Naive thymus-derived CD4-positive, alpha-beta T cell (primary cell): ENCODE results near the gene OR6T1. TPM values are rescaled to one million over a fixed set of nuclear protein-coding genes. Genes with fewer than 3 reads are reported as not detected.

Experiments
- ATAC-seq: fragments of 150-1000 bp; cut with Tn5 transposase; 2 replicates; pipeline ENCODE4 v1.10.0; 2021; ENCODE audit warnings: mild to moderate bottlenecking, moderate library complexity
- CTCF ChIA-PET: fragments of 350-600 bp; sonication (Branson Sonifier 250); formaldehyde crosslinking; loops from one replicate; lab custom pipeline; 2021; ENCODE audit warnings: antibody characterized with exemption; lab: Charles Lee
- POLR2A ChIA-PET: fragments of 350-600 bp; sonication (Branson Sonifier 250); formaldehyde crosslinking; loops from one replicate; lab custom pipeline; 2021; ENCODE audit warnings: antibody characterized with exemption, inconsistent platforms; lab: Charles Lee
- DNase-seq, 9 donors: peaks; one replicate each; pipeline versions ENCODE4 v3.0.0 to v3.0.0-alpha.2; 2020 to 2022; ENCODE audit warnings: mixed read lengths in 1 of 9
- H3K27ac ChIP-seq: one replicate; pipeline ENCODE4 v1.7.0; 2013; ENCODE audit warnings: mild to moderate bottlenecking, low read depth, low read length, moderate library complexity
- H3K27me3 ChIP-seq, 2 donors: one replicate each; pipeline ENCODE4 v1.7.0; 2013; ENCODE audit warnings: low read length in 2 of 2, mild to moderate bottlenecking in 2 of 2, moderate library complexity in 2 of 2; ENCODE audit not compliant: control insufficient read depth in 2 of 2, insufficient read depth in 2 of 2
- H3K36me3 ChIP-seq, 3 experiments: 1 replicate in 2 of 3; 2 replicates in 1 of 3; pipeline ENCODE4 v1.7.0; 2013; ENCODE audit warnings: low read length in 3 of 3, mild to moderate bottlenecking in 3 of 3, moderate library complexity in 1 of 3; ENCODE audit not compliant: insufficient read depth in 3 of 3, control insufficient read depth in 2 of 3
- H3K4me1 ChIP-seq, 2 donors: one replicate each; pipeline ENCODE4 v1.7.0; 2013; ENCODE audit warnings: low read length in 2 of 2, mild to moderate bottlenecking in 2 of 2, moderate library complexity in 1 of 2; ENCODE audit not compliant: control insufficient read depth in 2 of 2, insufficient read depth in 2 of 2
- H3K4me3 ChIP-seq: 2 replicates; pipeline ENCODE4 v1.7.0; 2013; ENCODE audit warnings: mild to moderate bottlenecking, low read length
- H3K9me3 ChIP-seq, 3 experiments: 1 replicate in 2 of 3; 2 replicates in 1 of 3; pipeline ENCODE4 v1.7.0; 2013; ENCODE audit warnings: low read length in 3 of 3; ENCODE audit not compliant: control insufficient read depth in 2 of 3
- H3K27ac Mint-ChIP-seq, 9 donors: one replicate each; pipeline ENCODE4 v1.8.0; 2020 to 2022; ENCODE audit warnings: mixed read lengths in 9 of 9, mild to moderate bottlenecking in 8 of 9, moderate library complexity in 5 of 9, inconsistent platforms in 2 of 9
- H3K27me3 Mint-ChIP-seq, 5 donors: one replicate each; pipeline ENCODE4 v1.8.0; 2021 to 2022; ENCODE audit warnings: mixed read lengths in 5 of 5, mild to moderate bottlenecking in 1 of 5
- H3K36me3 Mint-ChIP-seq, 5 donors: one replicate each; pipeline ENCODE4 v1.8.0; 2020 to 2022; ENCODE audit warnings: mixed read lengths in 5 of 5, mild to moderate bottlenecking in 3 of 5, inconsistent platforms in 1 of 5
- H3K4me1 Mint-ChIP-seq, 7 donors: one replicate each; pipeline ENCODE4 v1.8.0; 2020 to 2022; ENCODE audit warnings: mixed read lengths in 7 of 7, mild to moderate bottlenecking in 3 of 7, inconsistent platforms in 1 of 7
- H3K4me3 Mint-ChIP-seq, 10 donors: one replicate each; pipeline ENCODE4 v1.8.0; 2020 to 2022; ENCODE audit warnings: mild to moderate bottlenecking in 10 of 10, mixed read lengths in 10 of 10, moderate library complexity in 6 of 10, inconsistent platforms in 2 of 10
- H3K9me3 Mint-ChIP-seq, 11 donors: one replicate each; pipeline ENCODE4 v1.8.0; 2020 to 2022; ENCODE audit warnings: mixed read lengths in 11 of 11, mild to moderate bottlenecking in 4 of 11, inconsistent platforms in 1 of 11, moderate library complexity in 1 of 11
- intact Hi-C, 2 donors: fragments of 100-400 bp; cut with micrococcal nuclease; formaldehyde crosslinking; loops; one replicate each; pipeline ENCODE4 v1.15.1; 2023
- polyA plus RNA-seq, 2 donors: library from polyadenylated mRNA; unstranded; fragments of 300-500 nt; fragmentation: Illumina TruSeq; gene quantifications; one replicate each; pipeline ENCODE4 v1.2.3, GENCODE V29; 2021
- total RNA-seq, 6 experiments: library from RNA in 5 of 6; stranded (reverse) in 5 of 6; gene quantifications; 1 replicate in 5 of 6; 2 replicates in 1 of 6; pipeline ENCODE4 v1.2.3 and lab custom pipeline; 2021 to 2026

The OR6T1 gene, protein sequence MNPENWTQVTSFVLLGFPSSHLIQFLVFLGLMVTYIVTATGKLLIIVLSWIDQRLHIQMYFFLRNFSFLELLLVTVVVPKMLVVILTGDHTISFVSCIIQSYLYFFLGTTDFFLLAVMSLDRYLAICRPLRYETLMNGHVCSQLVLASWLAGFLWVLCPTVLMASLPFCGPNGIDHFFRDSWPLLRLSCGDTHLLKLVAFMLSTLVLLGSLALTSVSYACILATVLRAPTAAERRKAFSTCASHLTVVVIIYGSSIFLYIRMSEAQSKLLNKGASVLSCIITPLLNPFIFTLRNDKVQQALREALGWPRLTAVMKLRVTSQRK
- not detected for total RNA-seq
- not detected for polyA plus RNA-seq
- not detected for total RNA-seq (lab: John Stamatoyannopoulos, UW)

DNA sequence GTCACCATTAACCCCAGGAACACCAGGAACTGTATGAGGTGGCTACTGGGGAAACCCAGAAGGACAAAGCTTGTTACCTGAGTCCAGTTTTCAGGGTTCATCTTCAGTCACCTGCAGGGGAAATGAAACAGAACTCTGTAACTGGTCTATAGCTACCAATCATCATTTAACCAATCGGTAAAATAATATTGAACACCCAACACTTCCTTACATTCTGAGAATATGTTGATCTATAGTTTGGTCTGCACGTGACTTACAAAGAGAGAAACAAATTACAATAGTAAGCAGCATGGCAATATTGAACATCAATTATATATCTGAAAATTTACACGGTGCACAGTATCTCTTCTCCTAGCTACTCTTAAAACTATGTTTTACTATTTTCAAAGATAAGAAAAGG lies at the start of gene OR6T1:
Gene OR6T1 (minus strand): TSS at position 101 of the 400 bp plus-strand sequence. CDS start 0 bp downstream, at position 101.
- no peaks in the 10 kb centered on the region for H3K27me3 ChIP-seq
- ATAC-seq (no peak), DNase-seq (no peak)
- H3K27ac Mint-ChIP-seq: no peak within 1 kb of the TSS
- POLR2A ChIA-PET: no interaction called here
- H3K36me3 ChIP-seq: no peaks in the 10 kb centered on the region
- intact Hi-C loops: no loop called here
- no peaks in the 10 kb centered on the region for H3K4me1 Mint-ChIP-seq
- no peak within 1 kb of the TSS for H3K4me3 ChIP-seq
- no peaks in the 10 kb centered on the region for H3K4me1 ChIP-seq
- peaks cover 0 to 29% (median 11%) of the 10 kb centered on the region in 5 donors for H3K27me3 Mint-ChIP-seq
- no peak within 1 kb of the TSS for H3K4me3 Mint-ChIP-seq
- no peak within 1 kb of the TSS for H3K27ac ChIP-seq
- no peaks in the 10 kb centered on the region for H3K9me3 ChIP-seq
- peaks cover 0 to 5% (median 2%) of the 10 kb centered on the region in 11 donors for H3K9me3 Mint-ChIP-seq
- CTCF ChIA-PET: interaction anchor here (0.6 kb wide), 1 partner anchor 300 kb away, joined by 3 read pairs; no protein-coding TSS in a partner anchor
- H3K36me3 Mint-ChIP-seq: no peaks in the 10 kb centered on the region

DNA sequence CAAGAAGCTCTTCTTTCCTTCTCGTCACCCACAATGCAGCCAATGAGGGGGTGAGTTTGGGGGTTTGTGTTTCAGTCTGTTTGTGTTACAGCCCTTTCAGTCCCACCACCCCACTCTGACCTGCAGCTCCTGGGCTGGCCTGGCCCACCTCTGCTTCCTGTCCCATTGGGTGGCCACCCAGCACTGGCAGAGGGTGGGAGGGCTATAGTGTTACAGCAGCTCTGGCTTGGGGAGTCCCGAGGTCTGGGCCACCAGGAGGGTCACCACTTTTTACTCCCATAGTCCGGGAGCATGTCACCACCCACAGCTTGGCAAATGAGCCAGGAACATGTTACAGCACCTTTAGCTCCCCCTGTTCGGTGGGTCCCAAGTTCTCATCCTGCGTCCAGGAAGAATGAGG lies 35.7 kb upstream of the OR6T1 start:
- Mint-ChIP-seq H3K27ac (no peak overlapping the region), H3K9me3 (peaks cover 0 to 19% (median 12%) of the 10 kb centered on the region in 11 donors), H3K27me3 (peaks cover 0 to 10% (median 8%) of the 10 kb centered on the region in 5 donors), H3K4me3 (no peak overlapping the region), H3K4me1 (peaks cover 0 to 6% (median 0%) of the 10 kb centered on the region in 7 donors), H3K36me3 (no peaks in the 10 kb centered on the region)
- Histone ChIP-seq H3K4me1 (no peaks in the 10 kb centered on the region), H3K27ac (no peak overlapping the region), H3K4me3 (no peak overlapping the region), H3K36me3 (no peaks in the 10 kb centered on the region), H3K9me3 (no peaks in the 10 kb centered on the region), H3K27me3 (no peaks in the 10 kb centered on the region)
- ATAC-seq (no peak), DNase-seq (no peak)
- ChIA-PET CTCF (no interaction called here), POLR2A (no interaction called here)
- intact Hi-C loops: no loop called here

DNA sequence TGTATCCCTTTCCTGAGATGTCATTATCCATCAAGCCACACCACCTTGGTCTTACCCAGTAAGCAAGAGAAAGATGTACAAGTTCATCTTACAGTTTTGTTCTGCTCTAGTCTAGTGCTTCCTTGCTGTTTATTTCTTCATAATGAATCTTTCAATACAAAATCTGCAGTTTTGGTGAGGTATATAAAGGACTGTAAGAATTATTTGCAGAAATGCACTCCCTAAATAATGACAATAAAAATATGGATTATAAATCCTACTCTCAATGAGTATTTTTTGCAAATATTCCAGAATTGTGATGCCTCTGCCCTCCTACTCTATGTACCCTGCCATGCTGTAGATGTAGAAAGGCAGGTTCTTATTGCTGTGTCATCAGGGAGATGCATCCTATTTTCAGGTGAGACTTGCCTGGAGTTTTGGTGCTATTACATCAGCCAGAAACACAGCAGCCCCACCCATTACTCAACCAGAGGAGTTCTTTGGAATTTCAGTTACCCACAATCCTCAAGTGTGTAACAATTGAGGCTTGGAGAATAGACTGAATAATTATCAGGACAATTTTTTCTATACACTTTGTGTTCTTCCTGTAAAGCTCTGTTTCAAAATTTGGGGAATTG lies 34.2 kb upstream of the OR6T1 start, which contains the start of gene OR10S1:
Gene OR10S1 (minus strand): TSS at position 51 of the 617 bp plus-strand sequence. CDS start 117 bp downstream, outside the sequence.
- Mint-ChIP-seq H3K27ac (no peak within 1 kb of the TSS), H3K9me3 (peaks cover 0 to 14% (median 8%) of the 10 kb centered on the region in 11 donors), H3K36me3 (no peaks in the 10 kb centered on the region), H3K4me1 (peaks cover 0 to 6% (median 0%) of the 10 kb centered on the region in 7 donors), H3K4me3 (no peak within 1 kb of the TSS), H3K27me3 (peaks cover 0 to 14% (median 4%) of the 10 kb centered on the region in 5 donors)
- CTCF ChIA-PET: no interaction called here
- intact Hi-C loops: no loop called here
- POLR2A ChIA-PET: no interaction called here
- ATAC-seq (no peak), DNase-seq (no peak)
- no peaks in the 10 kb centered on the region for H3K36me3 ChIP-seq
- H3K27me3 ChIP-seq: no peaks in the 10 kb centered on the region
- no peak within 1 kb of the TSS for H3K4me3 ChIP-seq
- H3K4me1 ChIP-seq: no peaks in the 10 kb centered on the region
- no peak within 1 kb of the TSS for H3K27ac ChIP-seq
- no peaks in the 10 kb centered on the region for H3K9me3 ChIP-seq

DNA sequence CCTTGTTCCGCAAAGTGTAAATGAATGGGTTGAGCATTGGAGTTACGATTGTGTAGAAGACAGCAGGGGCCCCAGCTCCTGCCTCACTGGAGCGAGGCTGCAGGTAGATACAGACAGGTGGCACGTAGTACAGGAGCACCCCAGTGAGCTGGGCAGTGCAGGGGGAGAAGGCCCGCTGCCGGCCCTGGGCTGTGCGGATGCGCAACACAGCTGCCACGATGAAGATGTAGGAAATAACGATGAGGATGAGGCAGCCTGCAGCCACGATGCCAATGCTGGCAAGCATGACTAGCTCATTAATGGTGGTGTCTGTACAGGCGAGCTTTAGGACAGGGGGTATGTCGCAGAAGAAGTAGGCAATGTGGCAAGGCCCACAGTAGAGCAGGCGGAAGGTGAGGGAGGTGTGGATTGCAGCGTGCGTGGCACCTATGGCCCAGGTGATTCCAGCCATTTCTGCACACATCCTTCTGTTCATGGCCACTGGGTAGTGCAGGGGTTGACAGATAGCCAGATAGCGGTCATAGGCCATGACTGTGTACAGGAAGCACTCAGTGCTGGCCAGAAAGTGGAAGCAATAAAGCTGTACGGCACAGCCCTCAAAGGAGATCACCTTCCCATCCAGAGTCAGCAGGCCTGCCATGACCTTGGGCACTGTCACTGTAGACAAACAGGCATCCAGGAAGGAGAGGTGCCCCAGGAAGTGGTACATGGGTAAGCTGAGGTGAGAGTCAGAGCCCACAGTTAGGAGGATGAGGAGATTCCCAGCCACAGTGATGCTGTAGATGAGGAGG lies 33.3 kb upstream of the OR6T1 start:
- POLR2A ChIA-PET: no interaction called here
- peaks cover 0 to 6% (median 0%) of the 10 kb centered on the region in 7 donors for H3K4me1 Mint-ChIP-seq
- no peaks in the 10 kb centered on the region for H3K4me1 ChIP-seq
- no peak overlapping the region for H3K27ac Mint-ChIP-seq
- CTCF ChIA-PET: no interaction called here
- no peaks in the 10 kb centered on the region for H3K27me3 ChIP-seq
- H3K9me3 Mint-ChIP-seq: peaks cover 0 to 6% (median under 1%) of the 10 kb centered on the region in 11 donors
- no peaks in the 10 kb centered on the region for H3K9me3 ChIP-seq
- peaks cover 0 to 14% (median 6%) of the 10 kb centered on the region in 5 donors for H3K27me3 Mint-ChIP-seq
- no peak overlapping the region for H3K4me3 ChIP-seq
- no peak overlapping the region for H3K4me3 Mint-ChIP-seq
- no peaks in the 10 kb centered on the region for H3K36me3 Mint-ChIP-seq
- H3K36me3 ChIP-seq: no peaks in the 10 kb centered on the region
- H3K27ac ChIP-seq: no peak overlapping the region
- no peak for ATAC-seq
- intact Hi-C loops: no loop called here
- no peak for DNase-seq

DNA sequence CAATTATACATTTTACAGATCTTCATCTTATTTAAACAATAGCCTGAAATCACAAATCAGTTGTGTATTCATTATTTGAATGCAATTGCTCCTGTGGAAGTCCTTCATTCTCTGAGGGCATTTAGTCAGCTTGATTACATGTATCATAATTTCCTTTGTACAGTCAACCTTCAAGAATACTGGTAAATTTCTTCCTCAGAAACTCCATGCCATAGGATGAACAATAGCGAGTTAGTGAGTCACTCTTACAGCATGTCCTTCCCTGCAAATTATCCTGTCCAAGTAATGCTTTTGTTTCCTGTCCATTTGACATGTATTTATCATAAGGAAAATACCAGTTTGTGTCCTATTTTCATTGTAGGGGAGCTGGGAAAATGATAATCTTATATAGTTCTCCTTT lies 30.2 kb upstream of the OR6T1 start:
- H3K36me3 Mint-ChIP-seq: no peaks in the 10 kb centered on the region
- no peaks in the 10 kb centered on the region for H3K36me3 ChIP-seq
- no peak overlapping the region for H3K27ac ChIP-seq
- intact Hi-C loops: no loop called here
- no peaks in the 10 kb centered on the region for H3K9me3 ChIP-seq
- CTCF ChIA-PET: no interaction called here
- H3K27me3 Mint-ChIP-seq: peaks cover 0 to 17% (median 6%) of the 10 kb centered on the region in 5 donors
- no peaks in the 10 kb centered on the region for H3K27me3 ChIP-seq
- no peaks in the 10 kb centered on the region for H3K4me1 ChIP-seq
- no peak overlapping the region for H3K27ac Mint-ChIP-seq
- peaks cover 0 to 8% (median 0%) of the 10 kb centered on the region in 11 donors for H3K9me3 Mint-ChIP-seq
- no peak overlapping the region for H3K4me3 ChIP-seq
- ATAC-seq (no peak), DNase-seq (no peak)
- H3K4me3 Mint-ChIP-seq: no peak overlapping the region
- POLR2A ChIA-PET: no interaction called here
- peaks cover 0 to 6% (median 0%) of the 10 kb centered on the region in 7 donors for H3K4me1 Mint-ChIP-seq

DNA sequence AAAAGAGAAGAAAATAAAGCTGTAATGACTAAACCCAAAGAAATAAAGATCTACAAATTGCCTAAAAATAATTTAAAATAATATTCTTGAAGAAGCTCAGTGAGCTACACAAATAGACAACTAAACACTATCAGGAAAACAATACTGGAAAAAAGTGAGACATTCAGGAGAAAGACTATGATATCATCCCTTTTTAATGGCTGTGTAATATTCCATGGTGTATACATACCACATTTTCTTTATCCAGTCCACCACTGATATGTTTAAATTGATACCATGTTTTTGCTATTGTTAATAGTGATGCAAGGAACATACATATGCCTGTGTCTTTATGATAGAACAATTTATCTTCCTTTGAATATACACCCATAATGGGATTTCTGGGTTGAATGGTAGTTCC lies 13.1 kb upstream of the OR6T1 start:
- Mint-ChIP-seq H3K4me3 (no peak overlapping the region), H3K27me3 (peaks cover 0 to 20% (median 8%) of the 10 kb centered on the region in 5 donors), H3K36me3 (no peaks in the 10 kb centered on the region), H3K4me1 (no peaks in the 10 kb centered on the region), H3K27ac (no peak overlapping the region), H3K9me3 (peaks cover 0 to 22% (median 11%) of the 10 kb centered on the region in 11 donors)
- intact Hi-C loops: no loop called here
- no peak overlapping the region for H3K27ac ChIP-seq
- H3K9me3 ChIP-seq: no peaks in the 10 kb centered on the region
- CTCF ChIA-PET: no interaction called here
- DNase-seq (no peak), ATAC-seq (no peak)
- H3K4me3 ChIP-seq: no peak overlapping the region
- no peaks in the 10 kb centered on the region for H3K36me3 ChIP-seq
- H3K27me3 ChIP-seq: no peaks in the 10 kb centered on the region
- POLR2A ChIA-PET: no interaction called here
- H3K4me1 ChIP-seq: no peaks in the 10 kb centered on the region
